ENCODE data around the gene FBXW12.

- TF ChIP-seq EZH2 (IDR thresholded peaks at IDR 0.05; ENCODE audit: insufficient read depth, poor library complexity, severe bottlenecking) (no peak), EZH2phosphoT487 (IDR thresholded peaks at IDR 0.05; ENCODE audit: insufficient read depth, low read depth) (no peak)
Observed at GRCh38 chr3:48388966-48389365, 16.9 kb downstream of the FBXW12 start.
